Left ventricle myocardium superior (tissue), 1 donor: Measurements from ENCODE around the gene ACER3. TPM values are rescaled to one million over a fixed set of nuclear protein-coding genes. Genes with fewer than 3 reads are reported as not detected.
"Not testable (repeated sequence)": the region's sequence is repeated elsewhere in the genome, so short reads cannot be mapped to it uniquely, and the experiment has no call there.

Source experiments
- ATAC-seq: fragments of 200-7000 bp; cut with Tn5 transposase; one replicate; pipeline ENCODE4 v1.9.1; 2020; ENCODE audit warnings: mild to moderate bottlenecking, moderate library complexity
- DNase-seq: peaks from one replicate; pipeline ENCODE4 v3.0.0-alpha.2; 2020
- intact Hi-C: fragments of 100-400 bp; cut with micrococcal nuclease; formaldehyde crosslinking; loops from one replicate; pipeline ENCODE4 v1.11.0; 2022
- total RNA-seq: library from RNA; stranded (reverse); fragmentation: NEBNext Ultra II Directional; extraction: Animal tissue kit (Norgen Biotek cat#: 25700); gene quantifications from one replicate; pipeline ENCODE4 v1.2.1, GENCODE V29; 2021
- donor health status: DM: no; HTN: yes; CAD: no; lungs with severe emphysema.

ACER3 gene
- total RNA-seq, 1 donor from 2014 or later = 9.4 TPM

DNA sequence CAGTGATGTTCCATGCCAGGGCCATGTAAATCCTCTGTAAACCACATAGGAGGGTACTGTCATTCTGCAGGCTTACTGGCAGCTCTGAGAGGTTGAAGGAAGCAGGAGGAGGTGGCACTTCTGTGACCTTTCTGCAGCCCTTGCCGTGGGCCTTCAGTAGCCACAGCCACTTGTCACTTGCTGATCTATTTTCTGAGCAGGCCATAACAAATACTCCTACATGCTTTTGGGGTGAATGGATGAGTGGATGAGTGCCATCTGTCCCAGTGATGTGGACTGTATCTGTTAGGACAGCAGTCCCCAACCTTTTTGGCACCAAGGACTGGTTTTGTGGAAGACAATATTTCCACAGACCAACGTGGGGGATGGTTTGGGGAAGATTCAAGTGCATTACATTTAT is 183.6 kb downstream of the ACER3 start:
- ATAC-seq = no peak
- no peak for DNase-seq
- intact Hi-C loops = loop anchor here (10.0 kb wide), 1 partner anchor 50 kb away; no protein-coding TSS in a partner anchor

DNA sequence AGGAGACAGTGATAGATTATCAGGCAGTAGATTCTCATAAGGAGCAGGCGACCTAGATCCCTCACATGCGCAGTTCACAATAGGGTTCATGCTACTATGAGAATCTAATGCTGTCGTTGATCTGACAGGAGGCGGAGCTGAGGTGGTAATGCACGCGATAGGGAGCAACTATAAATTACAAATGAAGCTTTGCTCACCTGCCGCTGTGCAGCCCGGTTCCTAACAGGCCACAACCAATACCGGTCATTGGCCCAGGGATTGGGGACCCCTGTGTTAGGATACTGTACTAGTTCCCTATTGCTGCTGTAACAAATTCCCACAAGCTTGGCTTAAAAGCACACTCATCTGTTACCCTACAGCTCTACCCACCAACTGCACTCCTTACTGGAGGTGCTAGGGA is 184.2 kb downstream of the ACER3 start:
- DNase-seq = no peak
- intact Hi-C loops = loop anchor here (10.0 kb wide), 1 partner anchor 50 kb away; no protein-coding TSS in a partner anchor
- ATAC-seq = no peak

DNA sequence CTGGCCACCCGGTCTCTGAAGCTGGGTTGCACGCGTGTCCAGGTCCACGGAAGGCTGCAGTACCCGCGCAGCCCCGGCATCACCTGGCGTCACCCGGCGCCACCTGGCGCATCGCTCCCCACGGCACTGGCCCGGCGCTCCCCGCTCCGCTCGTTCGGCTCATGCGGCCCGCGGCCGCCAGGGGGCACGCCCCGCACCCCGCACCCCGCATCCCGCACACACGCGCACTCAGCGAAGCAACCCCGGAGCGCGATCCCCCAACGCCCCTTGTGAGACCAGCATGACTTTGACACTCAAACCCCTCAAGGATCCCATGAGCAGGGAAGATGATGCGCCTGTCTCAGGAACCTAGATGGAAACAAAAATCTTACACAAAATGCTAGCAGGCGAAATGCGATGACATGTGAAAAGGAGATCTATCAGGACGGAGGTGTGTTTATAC is 185.4 kb downstream of the ACER3 start:
- peak; percentile 50 for ATAC-seq
- intact Hi-C loops = loop anchor here (10.0 kb wide), 1 partner anchor 49 kb away; no protein-coding TSS in a partner anchor
- peak; percentile 41 for DNase-seq

DNA sequence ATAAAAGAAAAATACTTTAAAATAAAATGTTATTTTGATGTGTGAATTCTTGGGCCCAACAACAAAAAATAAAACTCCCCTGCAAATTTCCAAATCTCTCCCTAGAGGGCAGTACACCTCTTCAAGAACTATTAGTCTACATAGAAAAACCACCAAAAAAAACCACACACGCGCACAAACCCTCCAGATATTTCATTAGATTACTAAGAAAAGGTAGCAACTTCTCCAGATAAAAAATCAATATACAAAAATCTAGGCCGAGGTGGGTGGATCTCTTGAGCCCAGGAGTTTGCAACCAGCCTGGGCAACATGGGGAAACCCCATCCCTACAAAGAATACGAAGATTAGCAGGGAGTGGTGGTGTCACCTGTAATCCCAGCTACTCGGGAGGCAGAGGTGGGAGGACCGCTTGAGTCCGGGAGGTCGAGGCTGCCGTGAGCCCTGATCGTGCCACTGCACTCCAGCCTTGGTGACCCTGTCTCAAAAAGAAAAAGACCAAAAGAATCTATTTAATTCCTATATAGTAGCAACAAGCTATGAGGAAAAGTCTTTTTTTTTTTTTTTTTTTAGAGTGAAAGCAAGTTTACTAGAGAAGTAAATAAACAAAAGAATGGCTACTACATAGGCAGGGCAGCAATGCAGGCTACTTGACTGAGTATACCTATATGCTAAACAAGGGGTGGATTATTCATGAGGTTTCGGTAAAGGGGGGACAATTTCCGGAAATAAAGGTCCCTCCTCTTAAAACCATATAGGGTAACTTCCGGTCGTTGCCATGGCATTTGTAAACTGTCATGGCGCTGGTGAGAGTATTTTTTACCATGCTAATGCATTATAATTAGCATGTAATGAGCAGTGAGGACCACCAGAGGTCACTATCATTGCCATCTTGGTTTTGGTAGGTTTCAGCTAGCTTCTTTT is 186.5 kb downstream of the ACER3 start:
- DNase-seq = no peak
- peak; percentile 93 for ATAC-seq
- intact Hi-C loops = loop anchor here (10.0 kb wide), 1 partner anchor 48 kb away; no protein-coding TSS in a partner anchor

DNA sequence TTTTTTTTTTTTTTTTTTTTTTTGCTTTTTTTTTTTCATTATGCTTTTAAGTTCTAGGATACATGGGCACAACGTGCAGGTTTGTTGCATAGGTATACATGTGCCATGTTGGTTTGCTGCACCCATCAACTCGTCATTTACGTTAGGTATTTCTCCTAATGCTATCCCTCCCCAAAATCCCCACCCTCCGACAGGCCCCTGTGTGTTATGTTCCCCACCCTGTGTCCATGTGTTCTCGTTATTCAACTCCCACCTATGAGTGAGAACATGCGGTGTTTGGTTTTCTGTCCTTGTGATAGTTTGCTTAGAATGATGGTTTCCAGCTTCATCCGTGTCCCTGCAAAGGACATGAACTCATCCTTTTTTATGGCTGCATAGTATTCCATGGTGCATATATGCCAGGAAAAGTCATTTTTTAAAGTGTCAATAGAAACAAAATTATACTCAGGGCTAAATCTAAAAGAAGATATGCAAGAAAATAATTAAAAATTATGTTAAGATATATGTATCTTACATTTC is 187.3 kb downstream of the ACER3 start:
- not testable (repeated sequence) for DNase-seq, ATAC-seq
- intact Hi-C loops = loop anchor here (10.0 kb wide), 1 partner anchor 47 kb away; no protein-coding TSS in a partner anchor

DNA sequence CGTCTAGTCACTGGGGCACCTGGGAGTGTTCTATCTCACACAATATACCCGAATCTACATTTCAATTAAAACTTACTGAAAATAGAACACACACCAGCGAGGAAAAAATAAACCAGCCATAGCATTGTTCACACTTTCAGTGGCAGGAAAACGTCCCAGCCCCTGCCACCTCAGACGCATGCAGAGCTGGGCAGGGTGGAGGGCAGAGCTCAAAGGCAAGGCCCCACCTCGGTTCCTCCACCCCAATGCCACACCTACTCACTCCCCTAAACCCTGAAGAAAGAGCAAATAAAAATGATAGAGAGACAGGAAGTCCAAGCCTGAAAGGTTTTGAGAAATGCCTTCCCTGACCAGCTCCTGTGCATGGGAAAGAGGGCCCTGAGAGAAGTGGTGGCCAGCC is 188.3 kb downstream of the ACER3 start:
- ATAC-seq (no peak), DNase-seq (no peak)
- intact Hi-C loops = loop anchor here (10.0 kb wide), 1 partner anchor 46 kb away; no protein-coding TSS in a partner anchor

DNA sequence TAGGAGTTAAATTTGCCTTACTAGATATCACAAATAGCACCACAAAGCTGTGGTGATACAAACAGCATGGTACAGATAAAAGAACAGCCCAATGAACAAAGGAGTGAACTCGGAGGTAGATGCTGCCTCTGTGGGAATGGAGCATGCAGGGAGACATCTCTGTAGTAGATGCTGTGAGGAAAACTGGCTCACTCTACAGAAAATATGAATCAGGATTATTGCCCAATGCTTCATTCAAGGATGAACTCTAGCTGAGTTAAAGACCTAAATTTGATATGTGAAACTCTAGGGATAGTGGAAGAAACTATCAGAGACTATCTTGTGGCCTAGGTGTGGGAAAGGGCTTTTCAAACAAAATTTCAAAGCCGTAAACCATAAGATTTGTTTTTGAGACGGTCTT is 190.8 kb downstream of the ACER3 start:
- ATAC-seq = no peak
- intact Hi-C loops = no loop called here
- DNase-seq = no peak

DNA sequence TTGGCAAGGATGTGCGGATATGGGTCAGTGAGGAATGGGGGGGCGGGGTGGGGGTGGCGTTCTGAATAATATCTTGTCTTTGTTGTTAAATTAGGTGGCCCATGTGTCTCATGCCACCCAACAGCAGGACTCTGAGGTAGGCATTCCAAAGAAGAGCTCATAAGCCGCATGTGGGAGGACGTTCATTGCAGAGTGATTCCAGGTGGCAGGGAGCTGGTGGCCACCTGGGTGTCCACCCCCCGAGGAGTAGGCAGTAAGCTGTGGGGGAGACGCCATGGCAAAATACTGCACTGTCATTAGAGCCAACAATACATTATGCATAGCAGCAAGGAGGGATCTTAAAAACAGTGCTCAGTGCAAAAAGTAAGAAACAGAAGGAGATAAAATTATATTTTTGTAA is 191.8 kb downstream of the ACER3 start:
- no peak for DNase-seq
- no peak for ATAC-seq
- intact Hi-C loops = no loop called here

DNA sequence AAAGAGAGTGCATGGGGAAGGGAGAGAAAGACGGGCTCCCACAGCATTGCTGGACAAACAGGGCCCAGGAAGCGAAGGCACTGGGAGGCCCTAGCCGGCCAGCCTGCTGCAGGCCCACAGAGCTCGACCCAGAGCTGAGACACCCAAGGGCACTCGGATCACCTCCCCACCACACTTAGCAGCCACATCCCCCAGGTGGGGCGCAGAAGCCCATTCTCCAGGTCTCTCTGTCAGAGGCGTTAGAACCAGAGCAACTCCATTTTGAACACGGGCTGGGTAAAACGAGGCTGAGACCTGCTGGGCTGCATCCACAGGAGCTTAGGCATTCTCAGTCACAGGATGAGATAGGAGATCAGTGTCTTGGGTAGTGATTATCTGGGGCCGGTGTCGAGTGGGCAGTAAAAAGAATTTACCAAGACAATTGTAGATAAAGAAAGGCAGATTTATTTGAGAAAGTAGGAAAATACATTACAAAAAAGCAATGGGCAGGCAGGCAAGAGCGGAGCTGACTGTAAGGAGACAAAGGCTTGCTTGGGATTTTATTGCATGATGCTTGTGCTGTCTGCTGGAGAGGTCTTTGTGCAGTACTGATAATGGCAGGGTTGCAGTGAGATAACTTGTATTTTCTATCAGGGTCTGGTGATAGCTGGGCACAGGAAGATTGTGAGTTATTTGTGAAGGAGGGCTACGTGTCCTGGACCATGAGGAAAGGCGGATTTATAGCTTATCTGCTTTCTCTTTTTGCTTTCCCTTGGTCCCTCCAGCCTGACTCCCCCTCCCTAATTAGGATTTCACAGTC is 192.7 kb downstream of the ACER3 start:
- DNase-seq = no peak
- no peak for ATAC-seq
- intact Hi-C loops = no loop called here

DNA sequence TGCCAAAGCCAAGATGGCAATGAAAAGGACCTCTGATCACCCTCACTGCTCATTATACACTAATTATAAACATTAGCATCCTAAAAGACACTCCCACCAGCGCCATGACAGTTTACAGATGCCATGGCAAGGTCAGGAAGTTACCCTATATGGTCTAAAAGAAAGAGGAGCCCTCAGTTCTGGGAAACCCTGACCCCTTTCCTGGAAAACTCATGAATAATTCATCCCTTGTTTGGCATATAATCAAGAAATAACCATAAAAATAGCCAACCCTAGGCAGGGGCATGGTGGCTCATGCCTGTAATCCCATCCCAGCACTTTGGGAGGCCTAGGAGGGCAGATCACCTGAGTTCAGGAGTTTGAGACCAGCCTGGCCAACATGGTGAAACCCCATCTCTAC is 193.4 kb downstream of the ACER3 start:
- ATAC-seq (no peak), DNase-seq (no peak)
- intact Hi-C loops = no loop called here

DNA sequence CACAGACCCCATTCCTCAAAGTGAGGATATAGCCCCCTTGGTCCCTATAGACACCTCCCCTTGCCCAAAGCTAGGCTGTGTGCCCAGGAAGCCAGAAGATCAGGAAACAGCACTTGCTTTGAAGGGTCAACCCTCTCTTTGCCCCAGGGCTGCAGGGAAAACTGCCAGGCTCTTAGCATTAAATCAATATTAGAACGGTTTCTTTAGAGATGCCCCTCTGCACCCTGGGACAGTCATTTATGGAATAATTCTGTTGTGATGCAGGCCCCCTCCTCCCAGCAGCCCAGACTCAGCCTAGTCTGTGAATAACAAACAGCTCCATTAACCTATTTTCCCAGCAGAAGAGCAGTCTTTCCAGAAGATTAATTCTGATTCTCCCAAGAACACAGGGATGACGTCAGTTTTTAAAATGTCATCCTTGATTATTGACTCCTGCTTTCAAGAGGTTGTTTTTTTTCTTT is 194.4 kb downstream of the ACER3 start:
- DNase-seq (no peak), ATAC-seq (no peak)
- intact Hi-C loops = no loop called here

DNA sequence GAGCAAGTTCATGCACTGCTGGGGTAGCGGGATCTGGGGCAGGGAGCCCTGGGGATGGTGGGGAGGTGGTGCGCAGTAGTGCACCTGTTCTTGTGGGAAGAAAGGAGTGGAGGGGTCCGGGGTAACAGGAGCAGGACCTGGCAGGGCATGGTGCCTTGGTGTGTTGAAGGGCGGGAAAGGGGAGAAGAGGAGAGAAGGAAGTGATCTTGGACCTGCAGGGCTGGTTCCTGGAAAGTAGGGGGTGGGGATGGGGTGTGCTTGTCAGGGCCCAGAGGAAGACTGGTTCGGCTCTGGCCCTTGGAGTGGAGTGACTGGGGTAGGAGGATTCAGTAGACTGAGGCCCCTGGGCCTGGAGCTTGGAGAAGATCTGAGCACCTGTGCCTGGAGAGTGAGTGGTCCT is 195.2 kb downstream of the ACER3 start:
- intact Hi-C loops = no loop called here
- DNase-seq (no peak), ATAC-seq (no peak)

DNA sequence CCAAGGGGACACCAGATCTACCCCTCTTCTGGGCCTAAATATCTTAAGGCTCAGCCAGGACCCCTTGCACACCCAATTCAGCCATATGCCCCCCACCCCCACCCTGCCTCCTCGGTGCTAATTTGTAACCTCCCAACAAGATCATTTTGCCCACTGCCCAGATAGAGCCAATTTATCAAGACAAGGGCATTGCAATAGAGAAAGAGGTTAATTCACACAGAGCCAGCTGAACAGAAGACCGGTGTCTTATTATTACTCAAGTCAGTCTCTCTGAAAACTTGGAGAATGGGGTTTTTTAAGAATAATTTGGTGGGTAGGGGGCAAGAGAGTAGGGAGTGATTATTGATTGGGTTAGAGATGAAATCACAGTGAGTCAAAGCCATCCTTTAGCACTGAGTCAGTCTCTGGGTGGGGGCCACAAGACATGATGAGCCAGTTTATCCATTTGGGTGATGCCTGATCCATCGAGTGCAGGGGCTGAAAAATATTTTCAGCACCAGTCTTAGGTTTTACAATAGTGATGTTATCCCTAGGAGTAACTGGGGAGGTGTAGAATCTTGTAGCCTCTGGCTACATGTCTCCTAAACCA is 196.2 kb downstream of the ACER3 start:
- no peak for ATAC-seq
- no peak for DNase-seq
- intact Hi-C loops = no loop called here

DNA sequence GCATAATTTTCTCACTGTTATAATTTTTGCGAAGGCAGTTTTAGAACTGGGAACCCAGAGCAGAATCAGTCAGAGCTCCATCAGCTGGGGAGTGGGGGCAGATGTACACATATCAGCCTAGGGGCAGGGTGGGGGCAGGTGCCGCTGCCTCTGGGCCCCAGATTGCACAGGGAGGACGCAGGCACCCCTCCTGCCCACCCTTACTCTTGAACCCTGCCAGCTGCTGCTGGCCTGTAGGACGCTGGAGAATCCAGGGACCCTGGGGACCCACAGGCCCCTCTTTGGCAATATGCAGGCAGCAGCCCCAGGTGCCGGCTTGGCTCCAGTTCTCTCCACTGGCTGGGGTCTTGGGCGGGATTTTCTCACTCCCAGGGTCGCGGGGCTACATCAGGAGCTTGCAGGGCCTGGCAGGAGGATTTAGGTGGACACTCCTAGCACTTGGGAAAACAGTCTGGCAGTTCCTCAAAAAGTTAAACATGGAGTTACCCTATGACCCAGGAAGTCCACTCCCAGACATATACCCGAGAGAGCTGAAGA is 197.3 kb downstream of the ACER3 start:
- intact Hi-C loops = no loop called here
- DNase-seq = no peak
- no peak for ATAC-seq

DNA sequence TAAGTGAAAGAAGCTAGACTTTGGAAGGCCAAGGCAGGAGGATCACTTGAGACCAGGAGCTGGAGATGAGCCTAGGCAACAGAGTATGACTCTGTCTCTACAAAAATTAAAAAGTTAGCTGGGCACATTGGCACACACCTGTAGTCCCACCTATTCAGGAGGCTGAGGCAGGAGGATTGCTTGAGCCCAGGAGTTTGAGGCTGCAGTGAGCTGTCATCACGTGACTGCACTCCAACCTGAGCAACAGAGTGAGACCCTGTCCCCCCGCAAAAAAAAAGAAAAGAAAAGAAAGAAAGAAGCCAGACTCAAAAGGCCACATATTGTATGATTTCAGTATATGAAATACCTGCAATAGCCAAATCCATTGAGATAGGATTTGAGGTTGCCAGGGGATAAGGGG is 198.2 kb downstream of the ACER3 start:
- ATAC-seq (no peak), DNase-seq (no peak)
- intact Hi-C loops = no loop called here

DNA sequence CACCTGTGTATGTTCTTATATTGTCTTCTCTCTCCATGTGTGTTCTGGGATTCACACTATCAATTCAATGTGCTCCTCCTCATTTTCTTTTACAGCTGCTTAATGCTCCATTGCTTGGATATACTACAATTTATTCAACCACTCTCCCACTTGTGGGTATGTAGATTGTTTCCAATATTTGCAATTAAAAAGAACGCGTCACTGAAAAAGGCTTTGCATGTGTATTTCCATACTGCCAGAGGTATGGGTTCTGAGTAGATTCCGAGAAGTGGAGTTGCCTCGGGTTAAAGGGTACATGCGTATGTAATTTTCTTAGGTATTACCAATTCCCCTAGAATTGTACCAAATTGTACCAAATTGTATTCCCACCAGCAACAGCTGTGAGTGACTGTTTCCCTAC is 199.1 kb downstream of the ACER3 start:
- intact Hi-C loops = no loop called here
- ATAC-seq (no peak), DNase-seq (no peak)

DNA sequence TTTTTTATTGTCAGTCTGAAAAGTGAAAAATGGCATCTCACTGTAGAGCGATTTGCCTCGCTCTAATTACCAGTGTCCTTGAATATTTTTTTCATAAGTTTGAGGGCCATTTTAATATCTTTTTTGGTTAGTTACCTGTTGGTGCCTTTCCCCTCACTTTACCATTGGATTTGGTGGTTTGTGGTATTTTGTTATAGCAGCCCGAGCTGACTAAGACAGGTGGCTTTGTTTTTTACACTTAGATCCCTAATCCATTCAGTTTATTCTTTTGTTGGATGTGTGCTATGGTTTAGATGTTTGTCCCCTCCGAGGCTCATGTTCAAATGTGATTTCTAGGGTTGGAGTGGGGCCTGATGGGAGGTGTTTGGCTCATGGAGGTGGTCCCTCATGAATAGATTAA is 199.5 kb downstream of the ACER3 start:
- no peak for ATAC-seq
- no peak for DNase-seq
- intact Hi-C loops = no loop called here

DNA sequence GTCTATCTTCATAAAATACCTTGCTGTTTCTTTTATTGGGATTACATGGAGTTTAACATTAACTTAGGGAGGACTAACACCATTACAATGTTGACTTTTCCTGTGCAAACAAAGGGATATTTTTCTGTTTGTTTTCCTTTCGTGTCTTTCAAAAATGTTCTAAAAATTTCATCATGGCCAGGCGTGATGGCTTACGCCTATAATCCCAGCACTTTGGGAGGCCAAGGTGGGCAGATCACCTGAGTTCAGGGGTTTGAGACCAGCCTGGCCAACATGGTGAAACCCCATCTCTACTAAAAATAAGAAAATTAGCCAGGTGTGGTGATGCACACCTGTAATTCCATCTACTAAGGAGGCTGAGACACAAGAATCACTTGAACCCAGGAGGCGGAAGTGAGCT is 200.5 kb downstream of the ACER3 start:
- intact Hi-C loops, ATAC-seq, DNase-seq: not testable (repeated sequence)

DNA sequence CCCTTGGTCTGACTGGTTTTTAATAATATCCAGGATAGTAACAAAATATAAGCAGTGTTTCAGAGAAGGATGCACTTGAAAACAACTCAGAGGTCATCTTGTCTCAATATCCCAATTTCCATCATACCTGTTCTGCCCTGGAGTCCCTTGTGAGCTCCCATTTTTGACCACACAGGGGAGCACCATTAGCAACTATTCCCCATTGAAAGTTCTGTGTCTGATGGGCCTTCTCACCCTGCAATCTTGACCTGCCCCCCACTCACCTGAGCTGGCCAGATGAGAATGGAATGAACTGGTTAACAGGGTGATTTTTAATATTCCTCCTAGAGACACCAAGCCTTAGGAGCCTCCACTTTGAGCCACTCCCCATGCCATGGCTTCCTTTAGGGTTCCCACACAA is 202.2 kb downstream of the ACER3 start:
- DNase-seq (no peak), ATAC-seq (no peak)
- intact Hi-C loops = no loop called here
